ENCODE measurements around the gene DIABLO. TPM values are rescaled to one million over a fixed set of nuclear protein-coding genes. Genes with fewer than 3 reads are reported as not detected.
A peak's percentile ranks its signal among the peaks of the same experiment; 100 is the strongest.

The DIABLO gene
- total RNA-seq, 1 experiment from 2014 or later: 74.6 TPM

DNA sequence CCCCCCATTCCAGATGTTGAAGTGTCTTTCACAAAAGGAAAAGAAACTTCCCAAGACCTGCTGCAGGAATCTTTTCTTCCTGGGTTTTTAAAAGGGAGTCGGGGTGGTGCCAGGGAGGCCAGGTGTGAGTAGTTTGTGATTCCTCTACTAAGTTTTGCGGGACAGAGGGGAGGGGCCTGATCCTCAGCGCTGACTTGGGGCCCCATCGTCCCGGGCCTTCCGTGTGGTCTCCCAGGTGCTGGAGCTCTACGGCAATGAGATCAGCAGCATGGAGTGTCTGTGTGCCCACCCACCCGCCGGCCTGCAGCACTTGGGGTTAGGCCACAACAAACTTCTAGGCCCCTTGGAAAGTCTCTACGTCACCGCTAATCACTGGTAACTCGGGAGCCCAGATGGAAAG, 38.4 kb downstream of the DIABLO start:
- H3K9me3 ChIP-seq (ENCODE audit: control insufficient read depth, low read depth, low read length): no peaks in the 10 kb centered on the region
- no peaks in the 10 kb centered on the region for H3K4me1 ChIP-seq (ENCODE audit: insufficient read depth, low read length)
- no peak overlapping the region for H2BK120ac ChIP-seq (ENCODE audit: low read depth, low read length, poor library complexity, severe bottlenecking)
- Mint-ChIP-seq H3K36me3 (ENCODE audit: insufficient read depth in 1 of 3, low read depth in 3 of 3) (no peaks in the 10 kb centered on the region; a peak in 1 of 7 replicates), H3K4me3 (no peak overlapping the region), H3K27me3 (ENCODE audit: low read depth) (peaks cover 22% of the 10 kb centered on the region), H3K9me3 (no peaks in the 10 kb centered on the region), H3K27ac (no peak overlapping the region; a peak in 3 of 7 replicates), H3K4me1 (peaks cover 3 to 8% of the 10 kb centered on the region in 2 experiments; a peak in 2 of 4 replicates)
- H3K79me2 ChIP-seq (ENCODE audit: insufficient read depth, low read length): no peaks in the 10 kb centered on the region
- H3K27ac ChIP-seq (ENCODE audit: insufficient read length, low read depth, low read length): no peak overlapping the region
- H4K20me1 ChIP-seq (ENCODE audit: control insufficient read depth, insufficient read depth, insufficient read length): peaks cover 3% of the 10 kb centered on the region
- no peak overlapping the region for H2BK15ac ChIP-seq (ENCODE audit: low read depth, low read length)
- no peak overlapping the region for H2BK12ac ChIP-seq (ENCODE audit: insufficient read length, low read depth, low read length)
- TF ChIP-seq, protein P1, sequence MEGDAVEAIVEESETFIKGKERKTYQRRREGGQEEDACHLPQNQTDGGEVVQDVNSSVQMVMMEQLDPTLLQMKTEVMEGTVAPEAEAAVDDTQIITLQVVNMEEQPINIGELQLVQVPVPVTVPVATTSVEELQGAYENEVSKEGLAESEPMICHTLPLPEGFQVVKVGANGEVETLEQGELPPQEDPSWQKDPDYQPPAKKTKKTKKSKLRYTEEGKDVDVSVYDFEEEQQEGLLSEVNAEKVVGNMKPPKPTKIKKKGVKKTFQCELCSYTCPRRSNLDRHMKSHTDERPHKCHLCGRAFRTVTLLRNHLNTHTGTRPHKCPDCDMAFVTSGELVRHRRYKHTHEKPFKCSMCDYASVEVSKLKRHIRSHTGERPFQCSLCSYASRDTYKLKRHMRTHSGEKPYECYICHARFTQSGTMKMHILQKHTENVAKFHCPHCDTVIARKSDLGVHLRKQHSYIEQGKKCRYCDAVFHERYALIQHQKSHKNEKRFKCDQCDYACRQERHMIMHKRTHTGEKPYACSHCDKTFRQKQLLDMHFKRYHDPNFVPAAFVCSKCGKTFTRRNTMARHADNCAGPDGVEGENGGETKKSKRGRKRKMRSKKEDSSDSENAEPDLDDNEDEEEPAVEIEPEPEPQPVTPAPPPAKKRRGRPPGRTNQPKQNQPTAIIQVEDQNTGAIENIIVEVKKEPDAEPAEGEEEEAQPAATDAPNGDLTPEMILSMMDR (conservative IDR thresholded peaks at IDR 0.05): no peak
- no peak overlapping the region for H4K5ac ChIP-seq (ENCODE audit: insufficient read length, low read depth, low read length)
- no peaks in the 10 kb centered on the region for H3K27me3 ChIP-seq (ENCODE audit: insufficient read depth, low read length)
- peak; percentile 56 for DNase-seq
- H3T11ph ChIP-seq (ENCODE audit: low read length): no peak overlapping the region
- peak overlapping the region; percentile 48; the same call in 1 of the 2 replicates for H3K14ac ChIP-seq (ENCODE audit: insufficient read depth, low read length)
- H2BK20ac ChIP-seq (ENCODE audit: low read depth, low read length, poor library complexity, severe bottlenecking): no peak overlapping the region
- H3K4ac ChIP-seq (ENCODE audit: low read depth, low read length): no peak overlapping the region
- no peak overlapping the region for H4K91ac ChIP-seq (ENCODE audit: insufficient read length, low read depth, low read length)
- H3K79me1 ChIP-seq (ENCODE audit: insufficient read depth, low read depth, low read length, poor library complexity, severe bottlenecking): no peaks in the 10 kb centered on the region
- H2AK5ac ChIP-seq (ENCODE audit: insufficient read length, low read length): no peak overlapping the region
- no peak overlapping the region for H3K23ac ChIP-seq (ENCODE audit: insufficient read length, low read depth, low read length)
- H2BK5ac ChIP-seq (ENCODE audit: insufficient read length, low read length): no peak overlapping the region
- no peak overlapping the region for H4K8ac ChIP-seq (replicated peaks; ENCODE audit: insufficient read length, low read depth, low read length)
- H3K56ac ChIP-seq (ENCODE audit: insufficient read length, low read depth, low read length): no peak overlapping the region
- no peak overlapping the region for H3K9ac ChIP-seq (ENCODE audit: extremely low read depth, insufficient read length, low read length)
- peak overlapping the region; percentile 6 for H2AFZ ChIP-seq (ENCODE audit: low read length)
- H3K23me2 ChIP-seq (ENCODE audit: insufficient read length, low read depth, low read length, poor library complexity, severe bottlenecking): no peaks in the 10 kb centered on the region
- no CpG with 5 or more reads among the region's 12 CpGs for WGBS (ENCODE audit: extremely low coverage, insufficient read length, low lambda C conversion rate)
- H3K18ac ChIP-seq (ENCODE audit: insufficient read length, low read depth, low read length): no peak overlapping the region
- no peak overlapping the region for H3K4me2 ChIP-seq (ENCODE audit: insufficient read depth, insufficient read length, low read length)
